COLO668 (cell line): ENCODE results near the gene ZNF621.
A peak's percentile ranks its signal among the peaks of the same experiment; 100 is the strongest.
"Not testable (repeated sequence)": the region's sequence is repeated elsewhere in the genome, so short reads cannot be mapped to it uniquely, and the experiment has no call there.

Experiments
- DNase-seq: peaks from one replicate; lab custom pipeline; 2025; ENCODE audit not compliant: unreplicated experiment; lab: John Stamatoyannopoulos, UW

ZNF621 gene

GRCh38 chr3:40532252-40532651, 7.5 kb downstream of the ZNF621 start:
- DNase-seq: no peak

- DNase-seq: no peak
These were observed 9.5 kb downstream of the ZNF621 start for GRCh38 chr3:40534283-40534682.

- no peak for DNase-seq
These were observed 22.1 kb downstream of the ZNF621 start for GRCh38 chr3:40546816-40547215.

GRCh38 chr3:40550167-40550566, 25.4 kb downstream of the ZNF621 start:
- DNase-seq: no peak

- no peak for DNase-seq
These were observed 32.9 kb downstream of the ZNF621 start for GRCh38 chr3:40557575-40558161.

GRCh38 chr3:40562482-40562881, 37.7 kb downstream of the ZNF621 start:
- DNase-seq: not testable (repeated sequence)

- DNase-seq: not testable (repeated sequence)
These were observed 40.9 kb downstream of the ZNF621 start for GRCh38 chr3:40565629-40566028.

- DNase-seq: no peak
These were observed 41.9 kb downstream of the ZNF621 start for GRCh38 chr3:40566694-40567093.

- DNase-seq: no peak
These were observed 47.8 kb downstream of the ZNF621 start for GRCh38 chr3:40572588-40572987.

GRCh38 chr3:40574050-40574449, 49.3 kb downstream of the ZNF621 start:
- no peak for DNase-seq

GRCh38 chr3:40574661-40575060, 49.9 kb downstream of the ZNF621 start:
- no peak for DNase-seq

GRCh38 chr3:40576396-40576795, 51.6 kb downstream of the ZNF621 start:
- no peak for DNase-seq

- DNase-seq: peak; percentile 37
These were observed 55.8 kb downstream of the ZNF621 start for GRCh38 chr3:40580494-40581091.

GRCh38 chr3:40581166-40581565, 56.4 kb downstream of the ZNF621 start:
- no peak for DNase-seq

- DNase-seq: no peak
These were observed 57.8 kb downstream of the ZNF621 start for GRCh38 chr3:40582401-40583027.

- DNase-seq: no peak
These were observed 58.9 kb downstream of the ZNF621 start for GRCh38 chr3:40583691-40584090.

GRCh38 chr3:40584625-40585189, 59.9 kb downstream of the ZNF621 start:
- peak; percentile 75 for DNase-seq

GRCh38 chr3:40585381-40586016, 60.7 kb downstream of the ZNF621 start:
- DNase-seq: no peak

- DNase-seq: no peak
These were observed 62.1 kb downstream of the ZNF621 start for GRCh38 chr3:40586901-40587300.

GRCh38 chr3:40588406-40588805, 63.6 kb downstream of the ZNF621 start:
- peak; percentile 2 for DNase-seq
